ENCODE measurements around the gene SLC66A2. TPM values are rescaled to one million over a fixed set of nuclear protein-coding genes. Genes with fewer than 3 reads are reported as not detected.
A peak's percentile ranks its signal among the peaks of the same experiment; 100 is the strongest.

The SLC66A2 gene
- total and polyA plus RNA-seq, 2 of the 13 experiments (the other 11 are each of a cell fraction or from before 2014, with no cell fraction given): 33.5 to 41.9 TPM

DNA sequence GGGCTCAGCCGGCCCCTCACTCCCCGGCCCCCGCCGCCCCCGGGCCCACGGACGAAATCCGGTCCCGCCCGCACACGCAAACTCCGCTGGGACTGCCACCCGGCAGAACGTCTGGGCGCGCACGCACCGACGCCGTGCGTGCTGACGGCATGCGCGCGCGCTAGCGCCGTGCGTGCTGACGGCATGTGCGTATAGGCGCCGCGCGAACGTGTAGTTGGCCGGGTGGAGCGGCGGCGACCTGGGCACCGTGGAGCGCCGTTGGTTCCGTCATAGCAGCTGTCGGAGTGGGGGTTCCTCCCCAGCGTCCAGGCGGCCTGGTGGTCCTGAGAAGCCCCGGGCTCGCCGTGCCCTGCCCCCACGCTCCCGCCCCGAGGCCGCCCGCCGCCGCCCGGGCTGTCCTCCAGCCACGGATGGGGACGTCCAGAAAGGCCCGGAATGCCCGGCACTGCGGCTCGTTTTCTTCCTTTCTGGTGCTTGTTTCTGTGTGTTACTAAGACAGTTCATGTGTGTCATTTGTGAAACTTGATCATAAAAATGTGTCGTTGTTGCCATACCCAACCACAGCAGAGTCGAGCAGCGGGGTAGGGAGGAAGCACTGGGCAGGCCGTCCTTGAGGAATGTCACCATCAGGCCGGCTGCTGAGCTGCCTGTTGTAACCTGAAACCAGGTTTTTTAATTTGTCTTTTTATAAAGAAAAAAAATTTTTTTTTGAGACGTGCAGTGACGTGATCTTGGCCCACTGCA is 37.2 kb upstream of the SLC66A2 start, which contains the start of gene TXNL4A (continued):
- TF ChIP-seq ZNF414 (CRISPR knock-in tag; IDR thresholded peaks at IDR 0.05) (no peak), ZSCAN12 (CRISPR knock-in tag; IDR thresholded peaks at IDR 0.05) (no peak), DZIP1 (CRISPR knock-in tag; IDR thresholded peaks at IDR 0.05) (no peak), FOXJ3 (CRISPR knock-in tag; IDR thresholded peaks at IDR 0.05; ENCODE audit: borderline replicate concordance) (no peak), THAP11 (CRISPR knock-in tag; IDR thresholded peaks at IDR 0.05) (peak; percentile 92), ZNF441 (CRISPR knock-in tag; IDR thresholded peaks at IDR 0.05; ENCODE audit: borderline replicate concordance) (no peak), GATAD2A (CRISPR knock-in tag; IDR thresholded peaks at IDR 0.05) (no peak), HNRNPK (IDR thresholded peaks at IDR 0.05; ENCODE audit: low read depth, low read length, poor library complexity, severe bottlenecking) (peak; percentile 41), MEIS1 (CRISPR knock-in tag; IDR thresholded peaks at IDR 0.05; ENCODE audit: borderline replicate concordance) (0 out of 2 replicates have a peak, but pooled peaks have one; percentile 51), AGO1 (IDR thresholded peaks at IDR 0.05; ENCODE audit: low read depth, low read length, poor library complexity, severe bottlenecking) (no peak), LBX2 (CRISPR knock-in tag; IDR thresholded peaks at IDR 0.05; ENCODE audit: borderline replicate concordance) (no peak), ZNF205 (CRISPR knock-in tag; IDR thresholded peaks at IDR 0.05) (no peak; the same call in 1 of the 2 replicates), ATAD3A (CRISPR knock-in tag; IDR thresholded peaks at IDR 0.05) (no peak), KAT2B (IDR thresholded peaks at IDR 0.05; ENCODE audit: borderline replicate concordance, low read depth, low read length) (no peak), TERF1 (CRISPR knock-in tag; IDR thresholded peaks at IDR 0.05) (no peak)
- TF ChIP-seq, protein P1, sequence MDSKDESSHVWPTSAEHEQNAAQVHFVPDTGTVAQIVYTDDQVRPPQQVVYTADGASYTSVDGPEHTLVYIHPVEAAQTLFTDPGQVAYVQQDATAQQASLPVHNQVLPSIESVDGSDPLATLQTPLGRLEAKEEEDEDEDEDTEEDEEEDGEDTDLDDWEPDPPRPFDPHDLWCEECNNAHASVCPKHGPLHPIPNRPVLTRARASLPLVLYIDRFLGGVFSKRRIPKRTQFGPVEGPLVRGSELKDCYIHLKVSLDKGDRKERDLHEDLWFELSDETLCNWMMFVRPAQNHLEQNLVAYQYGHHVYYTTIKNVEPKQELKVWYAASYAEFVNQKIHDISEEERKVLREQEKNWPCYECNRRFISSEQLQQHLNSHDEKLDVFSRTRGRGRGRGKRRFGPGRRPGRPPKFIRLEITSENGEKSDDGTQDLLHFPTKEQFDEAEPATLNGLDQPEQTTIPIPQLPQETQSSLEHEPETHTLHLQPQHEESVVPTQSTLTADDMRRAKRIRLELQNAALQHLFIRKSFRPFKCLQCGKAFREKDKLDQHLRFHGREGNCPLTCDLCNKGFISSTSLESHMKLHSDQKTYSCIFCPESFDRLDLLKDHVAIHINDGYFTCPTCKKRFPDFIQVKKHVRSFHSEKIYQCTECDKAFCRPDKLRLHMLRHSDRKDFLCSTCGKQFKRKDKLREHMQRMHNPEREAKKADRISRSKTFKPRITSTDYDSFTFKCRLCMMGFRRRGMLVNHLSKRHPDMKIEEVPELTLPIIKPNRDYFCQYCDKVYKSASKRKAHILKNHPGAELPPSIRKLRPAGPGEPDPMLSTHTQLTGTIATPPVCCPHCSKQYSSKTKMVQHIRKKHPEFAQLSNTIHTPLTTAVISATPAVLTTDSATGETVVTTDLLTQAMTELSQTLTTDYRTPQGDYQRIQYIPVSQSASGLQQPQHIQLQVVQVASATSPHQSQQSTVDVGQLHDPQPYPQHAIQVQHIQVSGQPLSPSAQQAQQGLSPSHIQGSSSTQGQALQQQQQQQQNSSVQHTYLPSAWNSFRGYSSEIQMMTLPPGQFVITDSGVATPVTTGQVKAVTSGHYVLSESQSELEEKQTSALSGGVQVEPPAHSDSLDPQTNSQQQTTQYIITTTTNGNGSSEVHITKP (CRISPR knock-in tag; IDR thresholded peaks at IDR 0.05; ENCODE audit: low read depth): no peak
- TF ChIP-seq, protein P2, sequence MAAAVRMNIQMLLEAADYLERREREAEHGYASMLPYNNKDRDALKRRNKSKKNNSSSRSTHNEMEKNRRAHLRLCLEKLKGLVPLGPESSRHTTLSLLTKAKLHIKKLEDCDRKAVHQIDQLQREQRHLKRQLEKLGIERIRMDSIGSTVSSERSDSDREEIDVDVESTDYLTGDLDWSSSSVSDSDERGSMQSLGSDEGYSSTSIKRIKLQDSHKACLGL (CRISPR knock-in tag; IDR thresholded peaks at IDR 0.05): 0 out of 2 replicates have a peak, but pooled peaks have one; percentile 46
- TF ChIP-seq, protein P3, sequence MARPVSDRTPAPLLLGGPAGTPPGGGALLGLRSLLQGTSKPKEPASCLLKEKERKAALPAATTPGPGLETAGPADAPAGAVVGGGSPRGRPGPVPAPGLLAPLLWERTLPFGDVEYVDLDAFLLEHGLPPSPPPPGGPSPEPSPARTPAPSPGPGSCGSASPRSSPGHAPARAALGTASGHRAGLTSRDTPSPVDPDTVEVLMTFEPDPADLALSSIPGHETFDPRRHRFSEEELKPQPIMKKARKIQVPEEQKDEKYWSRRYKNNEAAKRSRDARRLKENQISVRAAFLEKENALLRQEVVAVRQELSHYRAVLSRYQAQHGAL (CRISPR knock-in tag; IDR thresholded peaks at IDR 0.05; ENCODE audit: not compliant biosample characterization): no peak
